Panc1 (cell line): ENCODE measurements around the gene LTA4H.

ENCODE experiments used
- POLR2AphosphoS5 ChIP-seq: IDR thresholded peaks from 2 replicates; pipeline ENCODE4 v1.6.1; 2012; ENCODE audit warnings: mild to moderate bottlenecking, low read depth, low read length, moderate library complexity
- TF ChIP-seq, protein P1 (sequence below): fragments of 450-650 bp; IDR thresholded peaks from 2 replicates; pipeline ENCODE4 v1.5.1; 2017; ENCODE audit warnings: mild to moderate bottlenecking

- TF ChIP-seq, protein P1, sequence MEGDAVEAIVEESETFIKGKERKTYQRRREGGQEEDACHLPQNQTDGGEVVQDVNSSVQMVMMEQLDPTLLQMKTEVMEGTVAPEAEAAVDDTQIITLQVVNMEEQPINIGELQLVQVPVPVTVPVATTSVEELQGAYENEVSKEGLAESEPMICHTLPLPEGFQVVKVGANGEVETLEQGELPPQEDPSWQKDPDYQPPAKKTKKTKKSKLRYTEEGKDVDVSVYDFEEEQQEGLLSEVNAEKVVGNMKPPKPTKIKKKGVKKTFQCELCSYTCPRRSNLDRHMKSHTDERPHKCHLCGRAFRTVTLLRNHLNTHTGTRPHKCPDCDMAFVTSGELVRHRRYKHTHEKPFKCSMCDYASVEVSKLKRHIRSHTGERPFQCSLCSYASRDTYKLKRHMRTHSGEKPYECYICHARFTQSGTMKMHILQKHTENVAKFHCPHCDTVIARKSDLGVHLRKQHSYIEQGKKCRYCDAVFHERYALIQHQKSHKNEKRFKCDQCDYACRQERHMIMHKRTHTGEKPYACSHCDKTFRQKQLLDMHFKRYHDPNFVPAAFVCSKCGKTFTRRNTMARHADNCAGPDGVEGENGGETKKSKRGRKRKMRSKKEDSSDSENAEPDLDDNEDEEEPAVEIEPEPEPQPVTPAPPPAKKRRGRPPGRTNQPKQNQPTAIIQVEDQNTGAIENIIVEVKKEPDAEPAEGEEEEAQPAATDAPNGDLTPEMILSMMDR: no peak
- TF ChIP-seq POLR2AphosphoS5: no peak
These were observed 40.2 kb upstream of the LTA4H start for GRCh38 chr12:96075560-96075959.
